ENCODE data around the gene NPW.

The NPW gene

DNA sequence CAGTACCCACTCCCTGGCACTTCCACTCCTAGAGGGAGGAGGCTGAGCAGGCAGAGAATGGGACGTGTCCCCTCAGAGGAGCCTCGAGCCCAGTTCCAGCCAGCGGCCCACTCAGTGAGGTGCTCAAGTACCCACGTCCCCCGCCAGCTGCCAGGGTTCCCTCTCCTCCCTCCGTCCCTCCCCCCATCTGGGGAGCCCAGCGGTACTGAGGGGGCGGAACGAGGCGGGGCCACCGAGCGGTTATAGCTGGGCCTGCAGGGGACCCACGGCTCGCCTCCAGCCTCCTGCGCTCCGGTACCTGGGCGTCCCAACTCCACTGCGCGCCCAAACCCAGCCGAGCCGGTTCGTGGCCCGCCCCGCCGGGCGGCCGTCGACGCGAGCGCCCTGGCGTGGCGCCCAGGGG, at the start of gene NPW:
Gene NPW, plus strand, starts transcription at position 268 of the 403 bp plus-strand sequence.
- no peak for TF ChIP-seq CTCF (IDR thresholded peaks at IDR 0.05; ENCODE audit: low read depth, low read length)

GRCh38 chr16:1971796-1972489, 47.6 kb upstream of the NPW start, which contains the start of gene TBL3:
TBL3 (plus strand) TSS chr16:1972053; CDS start chr16:1972165, 112 bp downstream.
- peak; percentile 93 to 95 for DNase-seq (ENCODE audit: low read depth in 2 of 2)
- no peak for TF ChIP-seq CTCF (IDR thresholded peaks at IDR 0.05; ENCODE audit: low read depth, low read length)
- peak within 1 kb of the TSS; percentile 97 for H3K4me3 ChIP-seq (replicated peaks in 1 of 2; ENCODE audit: low read depth in 2 of 2, low read length in 2 of 2)

More for the DNA sequence above, at the start of gene NPW:
- DNase-seq (ENCODE audit: low read depth in 2 of 2): no peak
- H3K4me3 ChIP-seq (replicated peaks in 1 of 2; ENCODE audit: low read depth in 2 of 2, low read length in 2 of 2): no peak within 1 kb of the TSS

DNA sequence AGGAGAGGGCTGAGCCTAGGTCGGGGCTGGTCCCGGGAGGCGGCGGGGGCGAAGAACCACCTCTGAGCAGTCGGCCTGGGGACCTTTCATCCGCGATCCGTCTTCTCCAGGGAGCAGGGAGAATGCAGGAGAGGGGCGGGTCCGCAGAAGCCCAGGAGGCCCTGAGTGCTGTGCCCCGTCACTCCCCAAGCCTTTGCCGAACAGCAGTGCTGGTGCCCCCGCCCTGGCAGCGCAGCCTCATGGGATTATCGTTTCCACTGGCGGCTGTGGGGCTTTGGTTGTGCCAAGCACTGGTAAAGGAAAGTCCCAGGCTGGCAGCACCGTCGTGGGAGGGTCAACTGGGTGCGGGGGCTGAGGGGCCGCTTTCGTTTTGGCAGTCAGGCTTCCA, 47.1 kb upstream of the NPW start:
- no peak for TF ChIP-seq CTCF (IDR thresholded peaks at IDR 0.05; ENCODE audit: low read depth, low read length)
- peak in 1 of 2 donors; percentile 33 for DNase-seq (ENCODE audit: low read depth in 2 of 2)
- peak overlapping the region; percentile 97 for H3K4me3 ChIP-seq (replicated peaks in 1 of 2; ENCODE audit: low read depth in 2 of 2, low read length in 2 of 2)

GRCh38 chr16:1973461-1974156, 46.0 kb upstream of the NPW start:
- DNase-seq (ENCODE audit: low read depth in 2 of 2): no peak
- no peak for TF ChIP-seq CTCF (IDR thresholded peaks at IDR 0.05; ENCODE audit: low read depth, low read length)
- no peak overlapping the region for H3K4me3 ChIP-seq (replicated peaks in 1 of 2; ENCODE audit: low read depth in 2 of 2, low read length in 2 of 2)

- TF ChIP-seq CTCF (IDR thresholded peaks at IDR 0.05; ENCODE audit: low read depth, low read length): no peak
- DNase-seq (ENCODE audit: low read depth in 2 of 2): no peak
- H3K4me3 ChIP-seq (replicated peaks in 1 of 2; ENCODE audit: low read depth in 2 of 2, low read length in 2 of 2): no peak overlapping the region
Observed at GRCh38 chr16:1974157-1975070, 45.2 kb upstream of the NPW start.

- no peak for DNase-seq (ENCODE audit: low read depth in 2 of 2)
- no peak for TF ChIP-seq CTCF (IDR thresholded peaks at IDR 0.05; ENCODE audit: low read depth, low read length)
Observed at GRCh38 chr16:1975432-1976215, 44.0 kb upstream of the NPW start.

More at GRCh38 chr16:1975432-1976215, 44.0 kb upstream of the NPW start:
- no peak overlapping the region for H3K4me3 ChIP-seq (replicated peaks in 1 of 2; ENCODE audit: low read depth in 2 of 2, low read length in 2 of 2)

Data from cardiac fibroblast (primary cell).